HG03097 (cell line): ENCODE measurements around the gene TMEM74B.

ENCODE experiments used
- ATAC-seq: cut with Tn5 transposase; IDR thresholded peaks from one replicate; pipeline ENCODE4 v1.9.1; 2021; ENCODE audit not compliant: unreplicated experiment, low FRiP score

TMEM74B gene

DNA sequence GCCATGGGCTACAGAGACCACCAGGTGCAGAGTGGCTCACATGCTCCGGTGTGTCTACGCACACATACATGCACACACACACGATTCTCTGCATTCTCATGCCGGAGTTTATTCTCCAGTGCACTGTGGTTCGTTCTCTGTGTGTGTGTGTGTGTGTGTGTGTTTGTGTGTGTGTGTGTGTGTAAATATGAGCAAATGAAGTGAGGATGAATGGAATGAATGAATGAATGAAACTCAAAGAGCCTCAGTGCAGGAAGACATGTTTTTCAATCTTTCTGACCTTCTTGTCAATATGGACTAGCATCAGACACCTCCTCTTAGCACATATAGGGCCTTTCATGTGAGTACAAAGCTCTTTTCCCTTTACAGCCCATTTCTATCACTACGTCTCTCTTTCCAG, 1.6 kb downstream of the TMEM74B start:
- no peak for ATAC-seq

DNA sequence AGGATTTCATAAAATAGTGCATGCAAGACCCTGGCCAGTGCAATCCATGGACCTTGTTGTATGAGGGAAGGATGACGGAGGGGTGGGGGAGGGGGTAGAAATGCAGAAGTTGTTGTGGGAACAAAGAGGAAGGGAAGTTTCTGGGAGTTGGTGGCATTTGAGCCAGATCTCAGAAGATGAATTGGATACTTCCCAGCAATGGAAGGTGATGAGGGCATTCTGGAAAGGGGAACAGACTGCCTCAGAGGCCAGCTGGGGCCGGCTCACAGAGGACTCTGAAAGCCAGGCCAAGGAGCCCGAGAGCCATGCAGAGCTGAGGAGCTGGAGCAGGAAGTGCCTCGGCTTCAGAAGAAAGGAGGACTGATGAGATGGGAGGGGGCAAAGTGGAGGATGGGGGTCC, 2.7 kb downstream of the TMEM74B start:
- ATAC-seq = no peak

- no peak for ATAC-seq
Measured at GRCh38 chr20:1180949-1181348, 3.8 kb downstream of the TMEM74B start.

DNA sequence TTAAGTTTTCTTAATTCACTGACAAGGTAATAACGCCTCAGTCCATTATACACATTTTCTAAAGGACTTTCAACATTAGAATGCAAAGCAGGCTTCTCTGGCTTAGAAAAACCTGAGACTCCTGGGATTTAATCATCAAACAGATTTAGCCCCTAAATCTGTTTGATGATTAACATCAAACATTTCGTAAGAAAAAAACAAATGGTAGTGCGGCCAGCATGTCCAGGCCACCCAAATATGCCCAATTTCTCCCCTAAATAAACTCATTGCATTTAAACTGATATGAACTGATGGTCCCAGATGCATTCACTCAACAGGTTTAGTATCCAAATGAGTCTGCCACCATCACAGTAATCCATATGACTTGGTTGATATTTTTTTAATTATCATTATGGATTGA, 6.2 kb downstream of the TMEM74B start:
- ATAC-seq = no peak

- ATAC-seq = no peak
Measured at GRCh38 chr20:1178103-1178502, 6.7 kb downstream of the TMEM74B start.

DNA sequence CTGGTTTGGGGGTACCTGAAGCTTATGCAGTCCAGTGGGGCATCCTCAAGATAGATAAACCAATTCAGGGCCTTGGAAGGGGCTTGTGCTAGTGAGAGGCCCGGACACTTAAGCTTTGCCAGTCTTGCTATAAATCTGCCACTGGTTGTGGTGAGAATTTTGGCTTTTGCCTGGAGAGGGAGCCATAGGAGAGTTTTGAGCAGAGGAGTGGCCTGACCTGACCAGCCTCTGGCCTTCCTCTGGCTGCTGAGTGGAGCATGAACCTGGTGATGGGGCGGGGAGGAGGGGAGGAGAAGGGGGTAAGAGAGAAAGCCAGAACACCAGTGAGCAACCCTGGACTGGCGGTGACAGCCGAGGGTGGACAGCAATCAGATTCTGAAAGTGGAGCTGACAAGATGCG, 7.1 kb downstream of the TMEM74B start:
- no peak for ATAC-seq

GRCh38 chr20:1174787-1175186, 10.0 kb downstream of the TMEM74B start:
- no peak for ATAC-seq

- ATAC-seq = no peak
Measured at GRCh38 chr20:1173698-1174097, 11.1 kb downstream of the TMEM74B start.

GRCh38 chr20:1171461-1172093, 13.2 kb downstream of the TMEM74B start:
- no peak for ATAC-seq

DNA sequence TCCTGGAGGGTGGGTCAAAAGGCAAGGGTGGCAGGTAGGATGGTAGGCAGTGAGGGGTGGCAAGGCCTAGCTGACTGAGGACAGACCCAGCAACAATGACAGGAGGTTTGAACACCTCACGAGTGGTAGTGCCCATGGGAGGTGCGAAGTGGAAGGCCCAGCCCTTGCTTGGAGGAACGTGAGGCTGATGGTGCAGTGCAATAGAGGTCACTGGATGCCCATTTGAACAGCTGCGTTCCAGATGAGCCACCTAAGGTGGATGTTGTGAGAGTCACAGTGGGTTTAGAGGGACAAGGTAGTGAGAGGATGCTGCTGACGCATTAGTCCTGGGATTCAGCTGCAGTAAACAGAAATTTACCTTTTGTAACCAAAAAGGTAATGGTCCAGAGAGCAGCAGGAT, 15.6 kb downstream of the TMEM74B start:
- no peak for ATAC-seq

DNA sequence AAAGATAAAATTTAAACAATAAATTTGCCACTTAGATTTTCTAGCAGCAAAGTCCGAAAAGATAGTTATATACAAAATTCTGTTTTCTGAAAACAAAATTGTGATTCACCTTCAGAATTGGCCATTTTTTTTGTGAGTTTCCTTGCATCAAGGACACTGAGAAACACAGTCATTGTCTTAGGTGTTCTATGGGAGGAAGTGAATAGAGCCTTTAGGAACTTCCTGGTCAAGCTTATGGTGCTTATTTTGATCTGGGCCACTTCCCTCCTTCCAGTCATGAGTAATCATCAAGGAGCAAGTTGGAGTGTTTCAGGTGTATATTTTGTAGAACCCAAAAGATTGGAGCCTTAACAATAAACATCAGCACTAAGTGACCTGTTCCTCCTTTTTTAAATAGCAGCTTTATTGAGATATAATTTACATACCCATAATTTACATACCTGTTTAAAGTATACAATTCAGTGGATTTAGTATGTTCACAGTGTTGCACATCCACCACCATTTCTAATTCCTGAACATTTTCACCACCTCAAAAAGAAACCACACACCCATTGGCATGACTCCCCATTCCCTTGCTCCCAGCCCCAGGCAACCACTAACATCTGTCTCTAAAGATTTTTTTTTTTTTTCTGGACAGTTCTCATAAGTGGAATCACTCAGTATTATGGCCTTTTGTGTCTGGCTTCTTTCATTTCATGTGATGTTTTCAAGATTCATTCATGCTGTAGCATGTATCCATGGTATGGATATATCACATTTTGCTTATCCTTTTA, 17.6 kb downstream of the TMEM74B start:
- ATAC-seq = no peak

- no peak for ATAC-seq
Measured at GRCh38 chr20:1165941-1166340, 18.8 kb downstream of the TMEM74B start.

GRCh38 chr20:1165521-1165920, 19.3 kb downstream of the TMEM74B start:
- no peak for ATAC-seq

GRCh38 chr20:1164871-1165270, 19.9 kb downstream of the TMEM74B start:
- ATAC-seq = no peak

DNA sequence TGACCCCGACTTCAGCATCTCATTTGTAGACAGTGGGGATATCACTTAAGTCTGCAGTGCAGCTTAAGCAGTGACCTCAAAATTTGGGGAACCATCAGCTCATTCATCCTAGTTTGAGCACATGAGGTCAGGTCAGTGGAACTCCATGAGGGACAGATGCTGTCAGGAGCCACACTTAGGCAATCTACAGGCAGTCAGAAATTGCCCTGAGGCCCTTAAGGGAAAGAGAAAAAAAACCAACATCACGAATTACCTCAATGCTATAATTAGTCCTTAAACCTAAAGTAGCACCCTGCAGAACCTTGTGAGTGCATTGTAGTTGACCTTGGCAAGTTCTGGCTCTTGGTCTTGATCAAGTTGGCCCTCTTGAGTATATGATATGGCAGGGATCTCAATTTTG, 21.1 kb downstream of the TMEM74B start:
- ATAC-seq = no peak

DNA sequence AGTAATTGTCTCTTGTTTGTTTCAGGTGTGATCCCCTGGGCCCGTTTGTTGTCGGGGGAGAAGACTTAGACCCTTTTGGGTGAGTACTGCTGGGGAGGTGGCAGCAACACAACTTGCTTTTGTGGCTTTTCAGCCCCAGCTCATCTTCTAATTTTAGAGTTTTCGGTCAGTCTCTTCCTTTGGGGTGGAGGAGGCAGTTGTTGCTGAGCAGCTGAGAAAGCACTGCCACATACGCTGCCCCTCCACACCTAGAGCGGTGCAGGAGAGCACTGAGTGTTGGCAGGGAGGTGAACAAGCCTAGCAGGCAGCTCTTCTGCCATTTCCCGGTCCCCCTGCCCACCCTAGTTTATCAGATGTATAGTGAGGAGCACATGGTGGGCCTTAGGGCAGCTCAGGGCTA, 21.7 kb downstream of the TMEM74B start:
- no peak for ATAC-seq

- no peak for ATAC-seq
Measured at GRCh38 chr20:1160991-1161390, 23.8 kb downstream of the TMEM74B start.

DNA sequence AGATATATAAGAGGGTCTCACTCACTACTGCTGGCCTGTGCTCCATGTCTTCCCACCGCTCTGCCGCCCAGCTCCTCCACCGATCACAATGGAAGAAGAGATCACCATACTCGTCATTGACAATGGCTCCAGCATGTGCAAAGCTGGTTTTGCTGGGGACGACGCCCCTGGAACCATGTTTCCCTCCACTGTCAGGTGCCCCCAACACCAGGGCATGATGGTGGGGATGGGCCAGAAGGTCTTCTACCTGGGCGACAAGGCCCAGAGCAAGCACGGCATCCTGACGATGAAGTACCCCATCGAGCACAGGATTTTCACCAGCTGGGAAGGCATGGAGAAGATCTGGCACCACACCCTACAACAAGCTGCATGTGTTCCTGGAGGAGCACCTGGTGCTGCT, 24.3 kb downstream of the TMEM74B start:
- ATAC-seq = no peak

DNA sequence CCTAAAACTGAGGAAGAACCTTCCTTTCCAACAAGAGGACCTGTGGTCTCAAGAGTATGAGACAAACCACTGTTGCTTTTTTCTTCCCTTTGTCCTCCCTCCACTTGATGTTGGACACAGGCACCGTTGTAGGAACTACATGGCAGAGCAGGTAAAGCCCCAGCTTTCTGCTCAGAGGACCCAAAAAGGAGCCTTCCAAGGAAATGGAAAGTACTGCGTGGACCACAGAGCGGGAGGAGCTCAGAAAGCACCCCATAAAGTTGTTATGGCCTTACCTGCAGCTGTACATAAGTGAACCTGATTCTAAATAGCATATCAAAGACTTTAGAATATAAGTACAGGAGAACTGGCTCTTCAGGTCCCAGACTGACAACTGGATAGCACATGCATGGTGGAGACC, 29.4 kb downstream of the TMEM74B start:
- ATAC-seq = no peak

DNA sequence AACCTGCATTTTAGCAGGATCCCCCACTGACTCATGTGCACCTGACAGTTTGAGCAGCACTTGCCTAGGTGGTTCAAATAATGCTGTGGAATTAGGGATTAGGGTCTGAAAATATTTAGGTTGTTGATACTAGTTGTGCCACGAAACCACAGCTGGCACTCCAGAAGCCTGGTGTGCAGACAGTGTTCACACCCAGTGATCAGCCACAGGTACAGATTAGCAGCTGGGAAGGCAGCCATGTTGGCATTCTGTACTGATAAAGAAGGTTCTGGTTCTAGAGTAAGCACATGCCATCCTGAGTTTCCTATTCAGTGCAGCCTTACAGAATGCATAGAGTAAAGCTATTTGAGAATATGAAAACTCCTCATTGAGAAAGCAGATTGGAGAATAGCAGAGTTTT, 30.1 kb downstream of the TMEM74B start:
- ATAC-seq = no peak

DNA sequence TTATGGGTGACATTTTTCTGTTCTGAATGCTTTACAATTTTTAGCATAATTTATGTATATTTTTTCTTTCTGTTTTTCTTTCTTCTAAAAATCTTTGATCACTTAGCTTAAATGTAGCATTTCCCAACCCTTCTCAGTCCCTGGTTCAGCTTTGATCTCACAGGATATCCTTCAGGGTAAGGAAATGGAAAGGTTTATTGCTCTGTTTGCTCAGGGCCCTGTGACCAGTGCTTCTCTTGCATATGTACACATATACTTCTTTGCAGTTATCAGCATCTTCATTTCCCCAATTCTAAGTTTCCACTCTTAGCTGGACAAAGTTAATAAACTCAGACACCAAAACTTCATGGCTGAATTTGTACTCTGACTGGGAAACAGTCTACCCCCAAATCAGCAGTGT, 30.6 kb downstream of the TMEM74B start:
- ATAC-seq = no peak

- no peak for ATAC-seq
Measured at GRCh38 chr20:1150968-1151367, 33.8 kb downstream of the TMEM74B start.
